GM23338 (cell line): ENCODE measurements around the gene PPP1R3E. TPM values are rescaled to one million over a fixed set of nuclear protein-coding genes. Genes with fewer than 3 reads are reported as not detected.
A peak's percentile ranks its signal among the peaks of the same experiment; 100 is the strongest.

Source experiments
- ATAC-seq: fragments of 200-7000 bp; cut with Tn5 transposase; 3 replicates; pipeline ENCODE4 v1.9.1; 2020
- DNase-seq: peaks from one replicate; pipeline ENCODE4 v3.0.0-alpha.2; 2015; ENCODE audit warnings: low spot score
- H2AFZ ChIP-seq: fragments of 200-600 bp; sonication (generic); 2 replicates; pipeline ENCODE4 v1.8.0; 2016; ENCODE audit warnings: antibody characterized with exemption, mild to moderate bottlenecking, moderate library complexity
- H3F3A ChIP-seq: fragments of 200-600 bp; sonication (generic); replicated peaks from 2 replicates; pipeline ENCODE4 v1.8.0; 2017; ENCODE audit warnings: antibody characterized with exemption, mixed run types, low read depth
- H3K27ac ChIP-seq: fragments of 200-600 bp; sonication (generic); 2 replicates; pipeline ENCODE4 v1.6.1; 2016; ENCODE audit warnings: low read depth
- H3K27me3 ChIP-seq: fragments of 200-600 bp; sonication (generic); 2 replicates; pipeline ENCODE4 v1.8.0; 2016; ENCODE audit warnings: mild to moderate bottlenecking, mixed run types, moderate library complexity; ENCODE audit not compliant: insufficient read depth
- H3K36me3 ChIP-seq: fragments of 200-600 bp; sonication (generic); 2 replicates; pipeline ENCODE4 v1.8.0; 2016; ENCODE audit warnings: mild to moderate bottlenecking; ENCODE audit not compliant: insufficient read depth
- H3K4me1 ChIP-seq: fragments of 200-600 bp; sonication (generic); 2 replicates; pipeline ENCODE4 v1.8.0; 2016; ENCODE audit warnings: mild to moderate bottlenecking, moderate library complexity; ENCODE audit not compliant: insufficient read depth
- H3K4me2 ChIP-seq: fragments of 200-600 bp; sonication (generic); 2 replicates; pipeline ENCODE4 v1.7.1; 2017; ENCODE audit warnings: mixed run types
- H3K4me3 ChIP-seq: fragments of 200-600 bp; sonication (generic); 2 replicates; pipeline ENCODE4 v1.6.1; 2016; ENCODE audit warnings: mixed run types
- H3K79me2 ChIP-seq: fragments of 200-600 bp; sonication (generic); replicated peaks from 2 replicates; pipeline ENCODE4 v1.8.0; 2017; ENCODE audit warnings: mild to moderate bottlenecking; ENCODE audit not compliant: insufficient read depth
- H3K9me2 ChIP-seq: fragments of 200-600 bp; sonication (generic); 2 replicates; pipeline ENCODE4 v1.8.0; 2017; ENCODE audit not compliant: insufficient read depth
- H4K20me1 ChIP-seq: fragments of 200-600 bp; sonication (generic); replicated peaks from 2 replicates; pipeline ENCODE4 v1.8.0; 2017; ENCODE audit warnings: mild to moderate bottlenecking; ENCODE audit not compliant: insufficient read depth
- H3K27ac Mint-ChIP-seq: 2 replicates; pipeline ENCODE4 v1.8.0; 2020; ENCODE audit warnings: inconsistent platforms, mild to moderate bottlenecking, moderate library complexity, mixed read lengths
- H3K27me3 Mint-ChIP-seq: 3 replicates; pipeline ENCODE4 v1.8.0; 2022; ENCODE audit warnings: low read depth, mild to moderate bottlenecking, moderate library complexity, mixed read lengths, inconsistent platforms; ENCODE audit not compliant: insufficient read depth, poor library complexity
- H3K36me3 Mint-ChIP-seq: 3 replicates; pipeline ENCODE4 v1.8.0; 2021; ENCODE audit warnings: low read depth, mild to moderate bottlenecking, inconsistent platforms, moderate library complexity, mixed read lengths
- H3K4me1 Mint-ChIP-seq: 3 replicates; pipeline ENCODE4 v1.8.0; 2020; ENCODE audit warnings: mild to moderate bottlenecking, inconsistent platforms, mixed read lengths
- H3K4me3 Mint-ChIP-seq: 3 replicates; pipeline ENCODE4 v1.8.0; 2021; ENCODE audit warnings: moderate library complexity, mild to moderate bottlenecking, inconsistent platforms, mixed read lengths
- H3K9me3 Mint-ChIP-seq: 3 replicates; pipeline ENCODE4 v1.8.0; 2020; ENCODE audit warnings: moderate library complexity, mild to moderate bottlenecking, inconsistent platforms, mixed read lengths
- CREB1 ChIP-seq: fragments of 250-450 bp; sonication (Bioruptor Pico); IDR thresholded peaks from 2 replicates; pipeline ENCODE4 v1.5.0; 2020; ENCODE audit warnings: low read depth, mild to moderate bottlenecking, moderate library complexity
- EZH2phosphoT487 ChIP-seq: fragments of 200-600 bp; sonication (generic); IDR thresholded peaks from one replicate; pipeline ENCODE4 v1.8.1; 2018; ENCODE audit warnings: antibody characterized with exemption; ENCODE audit not compliant: unreplicated experiment
- NANOG ChIP-seq: IDR thresholded peaks from 2 replicates; pipeline ENCODE4 v1.6.1; 2016; ENCODE audit warnings: antibody characterized with exemption, borderline replicate concordance
- STAT1 ChIP-seq: IDR thresholded peaks from one replicate; pipeline ENCODE4 v1.6.1; 2016; ENCODE audit warnings: antibody characterized with exemption; ENCODE audit not compliant: unreplicated experiment
- ZNF114 ChIP-seq: fragments of 250-450 bp; sonication (Bioruptor Pico); IDR thresholded peaks from 2 replicates; pipeline ENCODE4 v1.5.0; 2020; ENCODE audit warnings: mild to moderate bottlenecking, moderate library complexity
- polyA plus RNA-seq: library from polyadenylated mRNA; unstranded; fragments of >200 nt; fragmentation: Nextera tagmentation; extraction: Ambion mirVana; gene quantifications from 2 replicates; pipeline ENCODE4 v1.2.1, GENCODE V29; 2016
- total RNA-seq: library from RNA; depleted of rRNA; stranded (reverse); fragments of >200 nt; shearing (Covaris generic); gene quantifications from 2 replicates; pipeline ENCODE4 v1.2.3, GENCODE V29; 2014
- TF ChIP-seq, protein P1 (sequence below): IDR thresholded peaks from 2 replicates; pipeline ENCODE4 v1.6.1; 2016; ENCODE audit warnings: antibody characterized with exemption
- TF ChIP-seq, protein P2 (sequence below): IDR thresholded peaks from one replicate; pipeline ENCODE4 v1.6.1; 2018; ENCODE audit warnings: antibody characterized with exemption; ENCODE audit not compliant: unreplicated experiment
- TF ChIP-seq, protein P3 (sequence below): fragments of 250-450 bp; sonication (Bioruptor Pico); IDR thresholded peaks from 2 replicates; pipeline ENCODE4 v1.5.0; 2020; ENCODE audit warnings: mild to moderate bottlenecking, moderate library complexity
- TF ChIP-seq, protein P4 (sequence below), 2 experiments: fragments of 200-600 bp in 1 of 2; sonication (generic) in 1 of 2; conservative IDR thresholded peaks; 2 replicates each; pipeline versions ENCODE4 v1.5.1 to v1.6.1; 2016 to 2017; ENCODE audit warnings: antibody characterized with exemption in 2 of 2, low read depth in 2 of 2, mild to moderate bottlenecking in 2 of 2, moderate library complexity in 1 of 2

PPP1R3E gene
- total and polyA plus RNA-seq, 2 experiments from 2014 or later = 2.3 to 2.5 TPM

DNA sequence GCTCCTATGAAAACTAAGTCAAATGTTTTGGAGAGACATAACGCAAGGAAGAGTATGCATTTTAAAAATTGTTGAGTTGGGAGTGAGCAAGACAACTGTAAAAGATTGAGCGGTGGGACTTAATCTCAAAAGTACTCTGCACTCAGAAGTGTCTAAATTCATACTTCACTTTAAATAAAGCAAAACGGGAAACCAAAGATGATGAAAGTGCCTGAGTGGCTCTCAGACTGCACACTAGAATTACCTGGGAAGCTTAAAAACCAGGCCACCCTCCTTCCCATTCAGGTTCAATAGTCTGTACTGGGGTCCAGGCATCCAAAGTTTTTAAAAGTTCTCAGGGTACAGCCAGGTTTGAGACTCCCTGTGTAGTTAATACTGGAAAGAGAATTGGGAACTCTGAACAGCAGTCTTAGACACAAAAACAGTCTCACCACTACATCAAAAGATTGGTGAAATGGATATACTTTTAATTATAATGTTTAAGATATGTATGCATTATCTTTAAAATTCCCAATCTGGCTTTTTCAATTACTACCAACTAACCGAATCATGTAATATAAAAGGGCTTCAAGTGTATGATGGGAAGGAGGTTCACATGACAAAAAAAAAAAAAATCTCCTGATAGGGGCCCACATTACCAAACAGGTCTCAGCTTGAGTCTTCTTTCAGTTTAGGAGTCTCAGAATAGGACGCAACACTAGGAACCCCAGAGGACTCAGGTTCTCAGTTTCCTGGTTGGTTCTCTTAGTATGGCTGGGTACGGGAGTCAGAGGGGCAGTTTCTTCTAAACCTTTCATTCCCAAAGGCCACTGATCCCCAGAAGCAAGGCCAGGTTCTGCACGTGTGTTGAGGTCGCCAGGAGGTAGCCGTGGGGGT is 17.8 kb downstream of the PPP1R3E start:
- H4K20me1 ChIP-seq = peaks cover 20% of the 10 kb centered on the region; the same call in 1 of the 2 replicates
- no peaks in the 10 kb centered on the region for H3K9me2 ChIP-seq
- H3K27me3 ChIP-seq = peaks cover 52% of the 10 kb centered on the region
- peak overlapping the region; percentile 95; the same call in 1 of the 2 replicates for H2AFZ ChIP-seq
- Mint-ChIP-seq H3K27ac (no peak overlapping the region), H3K36me3 (no peaks in the 10 kb centered on the region), H3K9me3 (no peaks in the 10 kb centered on the region), H3K27me3 (peaks cover 37% of the 10 kb centered on the region), H3K4me1 (peaks cover 16% of the 10 kb centered on the region), H3K4me3 (peak overlapping the region; percentile 91)
- peak; percentile 1; the same call in 1 of the 3 replicates for ATAC-seq
- H3K27ac ChIP-seq = no peak overlapping the region
- H3F3A ChIP-seq = peaks cover 16% of the 10 kb centered on the region
- H3K79me2 ChIP-seq = peaks cover 12% of the 10 kb centered on the region
- TF ChIP-seq EZH2phosphoT487 = no peak
- no peak for TF ChIP-seq CREB1 (CRISPR knock-in tag)
- TF ChIP-seq, protein P1, sequence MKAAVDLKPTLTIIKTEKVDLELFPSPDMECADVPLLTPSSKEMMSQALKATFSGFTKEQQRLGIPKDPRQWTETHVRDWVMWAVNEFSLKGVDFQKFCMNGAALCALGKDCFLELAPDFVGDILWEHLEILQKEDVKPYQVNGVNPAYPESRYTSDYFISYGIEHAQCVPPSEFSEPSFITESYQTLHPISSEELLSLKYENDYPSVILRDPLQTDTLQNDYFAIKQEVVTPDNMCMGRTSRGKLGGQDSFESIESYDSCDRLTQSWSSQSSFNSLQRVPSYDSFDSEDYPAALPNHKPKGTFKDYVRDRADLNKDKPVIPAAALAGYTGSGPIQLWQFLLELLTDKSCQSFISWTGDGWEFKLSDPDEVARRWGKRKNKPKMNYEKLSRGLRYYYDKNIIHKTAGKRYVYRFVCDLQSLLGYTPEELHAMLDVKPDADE = no peak
- TF ChIP-seq ZNF114 (CRISPR knock-in tag) = no peak
- no peak for TF ChIP-seq NANOG
- TF ChIP-seq, protein P2, sequence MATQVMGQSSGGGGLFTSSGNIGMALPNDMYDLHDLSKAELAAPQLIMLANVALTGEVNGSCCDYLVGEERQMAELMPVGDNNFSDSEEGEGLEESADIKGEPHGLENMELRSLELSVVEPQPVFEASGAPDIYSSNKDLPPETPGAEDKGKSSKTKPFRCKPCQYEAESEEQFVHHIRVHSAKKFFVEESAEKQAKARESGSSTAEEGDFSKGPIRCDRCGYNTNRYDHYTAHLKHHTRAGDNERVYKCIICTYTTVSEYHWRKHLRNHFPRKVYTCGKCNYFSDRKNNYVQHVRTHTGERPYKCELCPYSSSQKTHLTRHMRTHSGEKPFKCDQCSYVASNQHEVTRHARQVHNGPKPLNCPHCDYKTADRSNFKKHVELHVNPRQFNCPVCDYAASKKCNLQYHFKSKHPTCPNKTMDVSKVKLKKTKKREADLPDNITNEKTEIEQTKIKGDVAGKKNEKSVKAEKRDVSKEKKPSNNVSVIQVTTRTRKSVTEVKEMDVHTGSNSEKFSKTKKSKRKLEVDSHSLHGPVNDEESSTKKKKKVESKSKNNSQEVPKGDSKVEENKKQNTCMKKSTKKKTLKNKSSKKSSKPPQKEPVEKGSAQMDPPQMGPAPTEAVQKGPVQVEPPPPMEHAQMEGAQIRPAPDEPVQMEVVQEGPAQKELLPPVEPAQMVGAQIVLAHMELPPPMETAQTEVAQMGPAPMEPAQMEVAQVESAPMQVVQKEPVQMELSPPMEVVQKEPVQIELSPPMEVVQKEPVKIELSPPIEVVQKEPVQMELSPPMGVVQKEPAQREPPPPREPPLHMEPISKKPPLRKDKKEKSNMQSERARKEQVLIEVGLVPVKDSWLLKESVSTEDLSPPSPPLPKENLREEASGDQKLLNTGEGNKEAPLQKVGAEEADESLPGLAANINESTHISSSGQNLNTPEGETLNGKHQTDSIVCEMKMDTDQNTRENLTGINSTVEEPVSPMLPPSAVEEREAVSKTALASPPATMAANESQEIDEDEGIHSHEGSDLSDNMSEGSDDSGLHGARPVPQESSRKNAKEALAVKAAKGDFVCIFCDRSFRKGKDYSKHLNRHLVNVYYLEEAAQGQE = no peak
- TF ChIP-seq, protein P3, sequence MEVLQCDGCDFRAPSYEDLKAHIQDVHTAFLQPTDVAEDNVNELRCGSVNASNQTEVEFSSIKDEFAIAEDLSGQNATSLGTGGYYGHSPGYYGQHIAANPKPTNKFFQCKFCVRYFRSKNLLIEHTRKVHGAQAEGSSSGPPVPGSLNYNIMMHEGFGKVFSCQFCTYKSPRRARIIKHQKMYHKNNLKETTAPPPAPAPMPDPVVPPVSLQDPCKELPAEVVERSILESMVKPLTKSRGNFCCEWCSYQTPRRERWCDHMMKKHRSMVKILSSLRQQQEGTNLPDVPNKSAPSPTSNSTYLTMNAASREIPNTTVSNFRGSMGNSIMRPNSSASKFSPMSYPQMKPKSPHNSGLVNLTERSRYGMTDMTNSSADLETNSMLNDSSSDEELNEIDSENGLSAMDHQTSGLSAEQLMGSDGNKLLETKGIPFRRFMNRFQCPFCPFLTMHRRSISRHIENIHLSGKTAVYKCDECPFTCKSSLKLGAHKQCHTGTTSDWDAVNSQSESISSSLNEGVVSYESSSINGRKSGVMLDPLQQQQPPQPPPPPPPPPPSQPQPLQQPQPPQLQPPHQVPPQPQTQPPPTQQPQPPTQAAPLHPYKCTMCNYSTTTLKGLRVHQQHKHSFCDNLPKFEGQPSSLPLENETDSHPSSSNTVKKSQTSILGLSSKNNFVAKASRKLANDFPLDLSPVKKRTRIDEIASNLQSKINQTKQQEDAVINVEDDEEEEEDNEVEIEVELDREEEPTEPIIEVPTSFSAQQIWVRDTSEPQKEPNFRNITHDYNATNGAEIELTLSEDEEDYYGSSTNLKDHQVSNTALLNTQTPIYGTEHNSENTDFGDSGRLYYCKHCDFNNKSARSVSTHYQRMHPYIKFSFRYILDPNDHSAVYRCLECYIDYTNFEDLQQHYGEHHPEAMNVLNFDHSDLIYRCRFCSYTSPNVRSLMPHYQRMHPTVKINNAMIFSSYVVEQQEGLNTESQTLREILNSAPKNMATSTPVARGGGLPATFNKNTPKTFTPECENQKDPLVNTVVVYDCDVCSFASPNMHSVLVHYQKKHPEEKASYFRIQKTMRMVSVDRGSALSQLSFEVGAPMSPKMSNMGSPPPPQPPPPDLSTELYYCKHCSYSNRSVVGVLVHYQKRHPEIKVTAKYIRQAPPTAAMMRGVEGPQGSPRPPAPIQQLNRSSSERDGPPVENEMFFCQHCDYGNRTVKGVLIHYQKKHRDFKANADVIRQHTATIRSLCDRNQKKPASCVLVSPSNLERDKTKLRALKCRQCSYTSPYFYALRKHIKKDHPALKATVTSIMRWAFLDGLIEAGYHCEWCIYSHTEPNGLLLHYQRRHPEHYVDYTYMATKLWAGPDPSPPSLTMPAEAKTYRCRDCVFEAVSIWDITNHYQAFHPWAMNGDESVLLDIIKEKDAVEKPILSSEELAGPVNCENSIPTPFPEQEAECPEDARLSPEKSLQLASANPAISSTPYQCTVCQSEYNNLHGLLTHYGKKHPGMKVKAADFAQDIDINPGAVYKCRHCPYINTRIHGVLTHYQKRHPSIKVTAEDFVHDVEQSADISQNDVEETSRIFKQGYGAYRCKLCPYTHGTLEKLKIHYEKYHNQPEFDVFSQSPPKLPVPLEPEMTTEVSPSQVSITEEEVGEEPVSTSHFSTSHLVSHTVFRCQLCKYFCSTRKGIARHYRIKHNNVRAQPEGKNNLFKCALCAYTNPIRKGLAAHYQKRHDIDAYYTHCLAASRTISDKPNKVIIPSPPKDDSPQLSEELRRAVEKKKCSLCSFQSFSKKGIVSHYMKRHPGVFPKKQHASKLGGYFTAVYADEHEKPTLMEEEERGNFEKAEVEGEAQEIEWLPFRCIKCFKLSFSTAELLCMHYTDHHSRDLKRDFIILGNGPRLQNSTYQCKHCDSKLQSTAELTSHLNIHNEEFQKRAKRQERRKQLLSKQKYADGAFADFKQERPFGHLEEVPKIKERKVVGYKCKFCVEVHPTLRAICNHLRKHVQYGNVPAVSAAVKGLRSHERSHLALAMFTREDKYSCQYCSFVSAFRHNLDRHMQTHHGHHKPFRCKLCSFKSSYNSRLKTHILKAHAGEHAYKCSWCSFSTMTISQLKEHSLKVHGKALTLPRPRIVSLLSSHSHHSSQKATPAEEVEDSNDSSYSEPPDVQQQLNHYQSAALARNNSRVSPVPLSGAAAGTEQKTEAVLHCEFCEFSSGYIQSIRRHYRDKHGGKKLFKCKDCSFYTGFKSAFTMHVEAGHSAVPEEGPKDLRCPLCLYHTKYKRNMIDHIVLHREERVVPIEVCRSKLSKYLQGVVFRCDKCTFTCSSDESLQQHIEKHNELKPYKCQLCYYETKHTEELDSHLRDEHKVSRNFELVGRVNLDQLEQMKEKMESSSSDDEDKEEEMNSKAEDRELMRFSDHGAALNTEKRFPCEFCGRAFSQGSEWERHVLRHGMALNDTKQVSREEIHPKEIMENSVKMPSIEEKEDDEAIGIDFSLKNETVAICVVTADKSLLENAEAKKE (CRISPR knock-in tag) = no peak
- TF ChIP-seq STAT1 = no peak
- TF ChIP-seq, protein P4, sequence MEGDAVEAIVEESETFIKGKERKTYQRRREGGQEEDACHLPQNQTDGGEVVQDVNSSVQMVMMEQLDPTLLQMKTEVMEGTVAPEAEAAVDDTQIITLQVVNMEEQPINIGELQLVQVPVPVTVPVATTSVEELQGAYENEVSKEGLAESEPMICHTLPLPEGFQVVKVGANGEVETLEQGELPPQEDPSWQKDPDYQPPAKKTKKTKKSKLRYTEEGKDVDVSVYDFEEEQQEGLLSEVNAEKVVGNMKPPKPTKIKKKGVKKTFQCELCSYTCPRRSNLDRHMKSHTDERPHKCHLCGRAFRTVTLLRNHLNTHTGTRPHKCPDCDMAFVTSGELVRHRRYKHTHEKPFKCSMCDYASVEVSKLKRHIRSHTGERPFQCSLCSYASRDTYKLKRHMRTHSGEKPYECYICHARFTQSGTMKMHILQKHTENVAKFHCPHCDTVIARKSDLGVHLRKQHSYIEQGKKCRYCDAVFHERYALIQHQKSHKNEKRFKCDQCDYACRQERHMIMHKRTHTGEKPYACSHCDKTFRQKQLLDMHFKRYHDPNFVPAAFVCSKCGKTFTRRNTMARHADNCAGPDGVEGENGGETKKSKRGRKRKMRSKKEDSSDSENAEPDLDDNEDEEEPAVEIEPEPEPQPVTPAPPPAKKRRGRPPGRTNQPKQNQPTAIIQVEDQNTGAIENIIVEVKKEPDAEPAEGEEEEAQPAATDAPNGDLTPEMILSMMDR (conservative IDR thresholded peaks at IDR 0.05; ENCODE audit: low read depth in 2 of 2) = no peak
- no peaks in the 10 kb centered on the region for H3K36me3 ChIP-seq
- H3K4me3 ChIP-seq = peak overlapping the region; percentile 94
- DNase-seq = no peak
- H3K4me2 ChIP-seq = peak overlapping the region; percentile 93
- H3K4me1 ChIP-seq = peaks cover 21% of the 10 kb centered on the region
